HG02571 (cell line): Measurements from ENCODE around the gene PPP2R3A.

Experiments
- ATAC-seq: cut with Tn5 transposase; IDR thresholded peaks from one replicate; pipeline ENCODE4 v1.9.1; 2021; ENCODE audit warnings: mild to moderate bottlenecking, moderate library complexity; ENCODE audit not compliant: unreplicated experiment

PPP2R3A gene

DNA sequence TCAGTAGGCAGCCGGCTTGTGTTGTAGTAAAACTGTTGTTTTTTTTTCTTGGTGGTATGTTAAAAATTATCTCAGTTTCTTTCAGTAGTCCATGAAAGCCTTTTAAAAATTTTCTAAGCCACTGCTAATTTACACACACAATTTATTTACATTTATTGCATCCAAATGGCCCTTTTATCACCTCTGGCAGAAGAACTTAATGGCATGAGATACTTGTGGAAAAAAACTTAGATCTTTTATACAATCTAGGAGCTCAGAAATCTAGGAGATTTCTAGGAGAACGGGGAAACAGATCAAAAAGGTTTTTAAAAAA lies 1.4 kb downstream of the PPP2R3A start:
- no peak for ATAC-seq

- ATAC-seq = no peak
These were observed 2.3 kb downstream of the PPP2R3A start for GRCh38 chr3:135967867-135968266.

DNA sequence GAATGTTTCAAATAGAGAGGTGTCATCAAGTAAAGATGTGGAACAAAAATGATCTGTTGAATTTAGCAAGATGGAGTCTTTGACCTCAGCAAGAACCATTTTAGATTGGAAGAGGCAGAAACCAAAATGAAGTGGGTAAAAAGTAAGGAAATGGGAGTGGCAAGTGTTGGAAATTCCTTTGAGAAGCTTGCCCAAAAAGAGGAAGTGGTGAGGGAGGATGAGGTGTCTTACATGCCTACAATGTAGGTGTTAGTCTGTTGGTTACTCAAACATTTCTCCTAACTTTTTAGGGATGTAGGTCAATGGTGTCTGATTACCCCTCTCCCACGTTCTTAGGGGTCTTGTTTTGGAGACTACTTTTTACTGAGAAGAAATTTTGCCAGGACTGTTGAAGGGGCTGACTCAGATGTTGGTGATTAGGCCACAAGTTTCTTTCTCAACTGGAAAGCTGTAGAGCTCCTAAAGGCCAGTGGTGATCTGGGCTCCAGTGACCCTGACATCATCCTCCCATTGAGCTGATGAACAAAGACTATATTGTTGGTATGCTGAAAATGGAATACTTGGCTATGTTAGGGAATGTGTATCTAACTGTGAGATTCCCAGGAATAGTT lies 5.1 kb downstream of the PPP2R3A start:
- no peak for ATAC-seq

- no peak for ATAC-seq
These were observed 8.3 kb downstream of the PPP2R3A start for GRCh38 chr3:135973841-135974240.

DNA sequence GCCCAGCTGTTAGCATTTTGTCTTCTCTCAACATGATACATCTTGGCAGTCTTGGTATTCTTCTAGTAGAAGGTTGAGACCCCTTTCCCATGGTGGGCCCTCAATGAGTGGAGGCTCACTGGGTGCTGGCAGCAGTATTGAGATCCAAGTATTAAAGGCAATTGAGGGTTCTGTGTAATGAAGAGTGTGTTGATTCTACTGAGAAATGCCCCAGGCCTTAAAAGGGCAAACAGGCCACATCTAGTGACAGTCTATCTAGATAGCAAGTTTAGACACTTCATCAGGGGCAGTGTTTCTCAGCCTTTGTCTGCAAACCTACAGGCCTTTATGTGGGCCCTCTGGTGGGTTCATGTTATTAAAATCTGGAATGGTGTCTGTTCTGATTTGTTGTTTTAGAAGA lies 9.5 kb downstream of the PPP2R3A start:
- no peak for ATAC-seq

GRCh38 chr3:135975536-135975935 lies 10.0 kb downstream of the PPP2R3A start:
- no peak for ATAC-seq

DNA sequence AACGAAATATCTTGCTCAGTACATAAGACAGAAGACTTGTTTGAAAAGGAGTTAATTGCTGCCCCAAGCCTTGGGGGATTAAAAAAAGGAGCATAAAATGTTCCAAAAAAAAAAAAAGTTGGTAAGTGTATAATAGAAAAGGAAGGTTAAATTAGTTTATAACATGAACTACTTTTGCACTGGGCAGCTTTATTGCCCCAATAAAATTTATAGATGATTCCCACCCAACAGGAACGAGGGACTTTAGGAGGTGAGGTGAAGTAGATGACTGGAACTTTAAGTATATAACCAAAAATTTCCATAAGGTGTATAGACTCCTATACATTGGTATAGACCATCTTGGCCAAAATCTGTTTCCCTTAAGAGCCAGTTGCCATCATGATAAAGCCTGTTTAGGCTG lies 14.8 kb downstream of the PPP2R3A start:
- ATAC-seq = no peak

- no peak for ATAC-seq
These were observed 16.3 kb downstream of the PPP2R3A start for GRCh38 chr3:135981701-135982403.

DNA sequence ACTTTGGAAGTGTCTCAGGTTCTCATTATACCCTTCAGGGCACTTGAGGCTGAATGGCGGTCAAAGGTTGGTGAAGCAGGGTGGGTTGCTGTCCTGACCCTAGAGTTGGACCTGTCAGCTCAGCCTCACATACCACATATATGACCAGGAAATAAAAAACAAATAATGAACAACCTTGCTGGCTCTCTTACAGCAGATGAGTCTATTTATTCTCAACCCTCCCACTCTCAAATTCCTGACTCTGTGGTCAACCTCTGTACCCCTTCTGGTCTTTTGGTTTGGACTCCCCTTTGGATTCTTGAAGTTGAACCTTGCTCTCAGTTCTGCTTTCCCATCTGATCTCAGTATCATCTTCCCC lies 16.9 kb downstream of the PPP2R3A start:
- ATAC-seq = no peak

DNA sequence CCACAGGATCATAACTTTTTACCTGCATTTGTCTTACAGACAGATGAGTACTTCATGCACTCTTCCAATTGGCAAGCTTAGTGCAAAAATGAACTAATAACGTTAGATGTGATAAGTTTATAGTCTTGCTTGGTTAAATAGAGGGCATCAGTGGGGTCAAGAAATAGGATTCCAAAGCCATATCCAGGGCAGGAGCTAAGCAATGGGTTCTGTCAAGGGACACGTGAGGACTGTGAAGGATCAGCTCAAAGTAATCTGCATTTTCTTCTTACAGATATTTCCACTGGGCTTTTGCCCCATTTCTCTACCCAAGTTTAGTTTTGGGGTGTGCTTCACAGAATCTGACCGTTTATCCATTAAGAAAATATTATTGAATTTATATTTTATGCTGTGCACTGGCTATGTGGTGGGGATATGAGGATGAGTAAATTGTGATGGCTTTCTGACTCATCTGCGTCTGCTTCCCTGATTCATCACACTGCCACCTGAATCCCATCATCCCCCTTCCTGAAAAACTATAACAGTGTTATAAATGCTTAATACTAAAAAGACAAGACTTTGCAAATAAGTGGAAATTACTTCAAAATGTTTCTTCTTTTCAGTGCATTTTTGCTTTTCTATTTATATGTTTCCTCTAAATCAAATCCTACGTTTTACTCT lies 17.5 kb downstream of the PPP2R3A start:
- ATAC-seq = no peak

- no peak for ATAC-seq
These were observed 22.1 kb downstream of the PPP2R3A start for GRCh38 chr3:135987661-135988060.

- no peak for ATAC-seq
These were observed 23.7 kb downstream of the PPP2R3A start for GRCh38 chr3:135989242-135989641.

GRCh38 chr3:135990903-135991302 lies 25.4 kb downstream of the PPP2R3A start:
- ATAC-seq = no peak

- no peak for ATAC-seq
These were observed 26.1 kb downstream of the PPP2R3A start for GRCh38 chr3:135991621-135992020.

GRCh38 chr3:135992072-135992471 lies 26.5 kb downstream of the PPP2R3A start:
- no peak for ATAC-seq

- no peak for ATAC-seq
These were observed 29.3 kb downstream of the PPP2R3A start for GRCh38 chr3:135994708-135995337.

- ATAC-seq = no peak
These were observed 30.2 kb downstream of the PPP2R3A start for GRCh38 chr3:135995766-135996165.

GRCh38 chr3:135997554-135998320 lies 32.2 kb downstream of the PPP2R3A start:
- ATAC-seq = no peak

- no peak for ATAC-seq
These were observed 42.7 kb downstream of the PPP2R3A start for GRCh38 chr3:136008221-136008620.

DNA sequence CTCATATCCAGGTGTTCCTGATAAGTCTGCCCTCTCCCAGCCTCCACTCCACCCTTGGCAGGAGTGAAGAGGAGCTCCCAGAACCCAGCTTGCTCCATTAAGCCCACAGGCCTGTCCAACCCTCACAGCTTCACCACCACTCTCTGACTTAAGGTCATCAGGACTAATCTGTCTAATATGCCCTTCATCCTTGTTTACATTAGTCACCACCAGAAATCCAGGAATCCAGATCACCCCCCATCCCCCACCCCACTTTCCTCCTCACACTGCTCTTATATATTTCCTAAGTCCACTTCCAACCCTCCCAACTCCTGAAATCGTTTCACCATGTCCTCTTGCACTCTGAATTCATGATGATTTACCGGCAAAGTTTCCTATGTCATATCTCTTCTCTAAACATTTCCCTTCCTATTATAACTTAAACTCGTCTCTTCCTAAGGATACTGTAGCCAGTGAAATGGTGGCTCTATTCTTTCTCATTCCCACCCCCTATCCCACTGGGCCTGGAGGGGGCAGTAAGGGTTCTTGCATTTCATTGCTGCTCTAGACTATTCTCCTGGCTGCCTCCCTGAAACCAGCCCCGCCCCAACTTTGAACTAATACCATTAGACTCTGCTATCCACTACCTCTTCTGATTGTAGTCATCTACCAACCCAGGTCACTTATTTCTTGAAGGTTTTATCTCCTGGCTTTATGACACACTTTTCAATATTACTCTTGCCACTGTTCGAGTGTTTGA lies 43.4 kb downstream of the PPP2R3A start:
- no peak for ATAC-seq

- ATAC-seq = no peak
These were observed 53.3 kb downstream of the PPP2R3A start for GRCh38 chr3:136018876-136019275.
